GM12891 (cell line): ENCODE data around the gene MAP3K9.

Source experiments
- DNase-seq: peaks from one replicate; pipeline ENCODE4 v3.0.0; 2011; ENCODE audit warnings: low spot score; ENCODE audit not compliant: insufficient read length
- FAIRE-seq: peaks from 2 replicates; lab custom pipeline; 2011; peaks lifted over from hg19 to GRCh38; lab: Jason Lieb, UNC
- PAX5 ChIP-seq: IDR thresholded peaks from 2 replicates; pipeline ENCODE4 v1.6.1; 2011; ENCODE audit warnings: low read length, moderate library complexity, mild to moderate bottlenecking; ENCODE audit not compliant: insufficient read depth, severe bottlenecking
- POLR2A ChIP-seq: IDR thresholded peaks from 2 replicates; pipeline ENCODE4 v1.6.1; 2011; ENCODE audit warnings: low read depth, low read length, control low read depth
- POLR2AphosphoS5 ChIP-seq: IDR thresholded peaks from 2 replicates; pipeline ENCODE4 v1.6.1; 2011; ENCODE audit warnings: low read depth, low read length, control low read depth
- POU2F2 ChIP-seq: IDR thresholded peaks from 2 replicates; pipeline ENCODE4 v1.6.1; 2011; ENCODE audit warnings: low read depth, mild to moderate bottlenecking, control low read depth, low read length, moderate library complexity
- SPI1 ChIP-seq: IDR thresholded peaks from 2 replicates; pipeline ENCODE4 v1.6.1; 2011; ENCODE audit warnings: low read depth, low read length, control low read depth
- TAF1 ChIP-seq: IDR thresholded peaks from 2 replicates; pipeline ENCODE4 v1.6.1; 2011; ENCODE audit warnings: low read depth, low read length, control low read depth

MAP3K9 gene

DNA sequence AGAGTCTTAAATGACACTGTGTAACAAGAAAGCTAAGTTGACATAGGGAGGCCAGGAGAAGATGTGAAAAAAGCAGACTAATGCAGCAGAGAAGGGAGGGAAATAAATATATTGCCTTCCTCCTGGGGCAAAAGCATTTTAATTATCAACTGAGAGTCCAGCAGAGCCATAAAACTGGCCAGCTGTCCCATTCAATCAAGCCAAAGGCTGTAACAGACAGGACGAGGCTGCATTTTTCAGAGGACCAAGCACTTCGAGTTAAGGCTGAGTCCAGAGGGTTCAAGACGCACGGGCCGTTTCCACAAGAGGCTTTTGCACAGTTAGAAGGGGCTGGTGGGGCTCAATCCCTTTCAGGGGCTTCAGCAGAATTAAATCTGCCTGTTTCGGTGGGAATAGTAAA is 20.4 kb downstream of the MAP3K9 start:
- FAIRE-seq (no peak), DNase-seq (no peak)
- TF ChIP-seq POLR2AphosphoS5 (no peak), PAX5 (no peak), TAF1 (no peak), POLR2A (no peak), SPI1 (no peak), POU2F2 (no peak)

- TF ChIP-seq POLR2AphosphoS5: no peak
- TF ChIP-seq POLR2A: no peak
- no peak for TF ChIP-seq SPI1
- no peak for TF ChIP-seq TAF1
- TF ChIP-seq POU2F2: no peak
- no peak for TF ChIP-seq PAX5
- DNase-seq (no peak), FAIRE-seq (peak; percentile 72)
Observed at GRCh38 chr14:70785556-70785955, 23.8 kb downstream of the MAP3K9 start.

DNA sequence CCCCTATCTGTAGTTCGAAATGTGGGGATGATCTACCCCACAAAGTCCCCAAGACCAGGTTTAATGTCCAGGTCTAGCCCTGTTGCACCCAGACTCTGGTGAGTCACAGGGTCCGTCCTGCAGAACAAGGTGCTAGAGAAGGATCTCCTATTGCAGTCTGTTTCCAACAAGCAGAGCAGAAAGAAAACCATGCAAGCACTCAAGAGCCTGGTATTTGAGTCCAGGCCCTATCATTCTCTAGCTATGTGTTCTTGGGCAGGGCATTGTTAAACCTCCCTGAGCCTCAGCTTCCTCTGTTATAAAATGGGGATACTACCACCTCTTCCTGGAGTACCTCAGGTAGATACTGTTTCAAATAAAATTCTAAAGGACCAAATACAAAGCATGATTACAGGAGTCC is 24.4 kb downstream of the MAP3K9 start:
- FAIRE-seq (no peak), DNase-seq (no peak)
- no peak for TF ChIP-seq POLR2A
- TF ChIP-seq POU2F2: no peak
- no peak for TF ChIP-seq TAF1
- TF ChIP-seq PAX5: no peak
- no peak for TF ChIP-seq SPI1
- TF ChIP-seq POLR2AphosphoS5: no peak

DNA sequence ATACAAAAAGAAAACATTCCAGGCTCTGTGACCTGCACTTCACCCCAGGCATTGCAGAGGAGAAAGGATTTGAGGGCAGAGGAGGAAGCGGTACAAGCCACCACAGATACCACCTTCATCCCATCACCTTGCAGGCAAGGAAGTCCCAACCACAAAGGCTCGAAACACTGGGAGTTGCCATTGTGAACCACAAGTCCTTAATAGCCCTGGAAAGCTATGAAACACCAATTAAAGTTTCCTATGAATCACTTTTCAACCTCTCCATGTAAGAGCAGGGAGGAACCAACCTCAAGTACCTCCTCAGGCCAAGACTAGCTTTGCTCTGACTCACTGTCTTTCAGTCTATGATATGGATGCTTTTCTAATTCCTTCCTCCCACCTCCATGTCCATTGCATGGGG is 27.0 kb downstream of the MAP3K9 start:
- TF ChIP-seq POLR2A (no peak), POLR2AphosphoS5 (no peak), PAX5 (no peak), SPI1 (no peak), POU2F2 (no peak), TAF1 (no peak)
- DNase-seq (no peak), FAIRE-seq (no peak)

DNA sequence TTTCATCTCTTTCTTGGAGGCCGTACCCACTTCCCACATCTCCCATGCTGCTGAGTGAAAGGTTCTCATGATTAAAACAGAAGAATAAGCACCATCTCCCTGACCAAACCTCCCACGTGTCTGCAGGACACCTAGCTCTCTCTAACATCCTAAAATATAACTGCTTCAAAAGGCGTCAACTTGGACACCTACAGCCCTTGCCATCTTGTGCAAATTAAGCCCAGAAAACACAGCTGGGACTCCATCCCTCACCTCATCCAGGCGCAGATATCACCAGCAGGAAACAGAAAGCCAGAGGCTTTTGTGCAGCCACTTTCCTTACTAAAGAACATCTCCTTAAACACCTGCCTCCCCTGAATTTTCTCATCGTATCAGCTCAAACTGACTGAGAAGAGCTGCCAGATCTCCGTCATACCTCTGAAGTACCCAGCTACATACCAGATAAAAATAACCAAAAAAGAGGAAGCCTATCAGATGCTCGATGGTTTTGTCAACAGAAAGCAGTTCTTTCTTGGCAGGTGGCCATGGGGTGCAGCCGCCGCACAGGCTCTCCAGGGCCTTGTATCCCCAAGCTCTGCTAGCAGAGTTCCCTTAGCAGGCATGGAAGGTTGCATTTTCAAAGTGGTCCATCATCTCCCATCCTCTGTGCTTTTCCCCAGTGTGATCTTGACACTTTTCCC is 28.8 kb downstream of the MAP3K9 start:
- DNase-seq (no peak), FAIRE-seq (no peak)
- TF ChIP-seq POU2F2 (no peak), SPI1 (peak; percentile 85)

DNA sequence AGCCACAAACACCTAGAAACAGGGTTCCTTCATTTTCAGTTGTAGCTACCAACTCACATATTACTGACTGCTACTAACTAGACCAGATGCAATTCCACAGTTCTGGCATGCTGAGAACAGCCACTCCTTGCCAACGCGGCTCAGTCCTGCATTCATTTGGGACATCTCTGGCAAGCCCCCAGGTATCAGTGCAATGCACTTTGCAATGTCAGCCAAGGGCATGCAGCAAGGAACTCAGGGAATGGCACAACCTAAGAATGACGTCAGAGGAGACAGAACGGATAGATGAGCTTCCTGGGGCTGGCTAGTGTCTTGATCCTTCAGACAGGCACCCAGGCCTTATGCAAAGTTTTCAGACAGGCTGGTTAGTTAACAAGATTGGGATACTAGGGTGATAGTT is 29.6 kb downstream of the MAP3K9 start:
- TF ChIP-seq TAF1 (no peak), POLR2A (no peak), POU2F2 (no peak)
- DNase-seq: no peak
- FAIRE-seq: peak; percentile 52

DNA sequence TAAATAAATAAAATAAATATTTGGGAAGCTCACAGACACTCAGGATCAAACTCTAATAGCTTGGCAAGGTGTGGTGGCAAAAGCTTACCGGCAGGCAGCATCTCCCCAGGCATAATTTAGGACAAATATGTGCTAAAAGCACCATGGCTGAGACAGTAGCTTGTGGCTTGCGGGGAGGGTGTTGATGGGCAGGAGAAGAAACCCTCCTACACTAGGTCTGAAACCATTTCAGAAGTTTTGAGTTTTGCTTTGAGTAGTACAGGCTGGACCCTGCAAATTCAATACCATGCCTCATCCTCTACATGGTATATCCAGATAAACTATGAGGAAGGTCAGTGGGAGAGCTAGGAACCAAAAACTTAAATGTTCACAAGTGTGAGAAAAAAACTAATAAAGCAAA is 33.1 kb downstream of the MAP3K9 start:
- FAIRE-seq (peak; percentile 35), DNase-seq (peak; percentile 50)
- TF ChIP-seq SPI1 (no peak), TAF1 (no peak), POU2F2 (no peak), PAX5 (no peak), POLR2AphosphoS5 (no peak), POLR2A (no peak)

DNA sequence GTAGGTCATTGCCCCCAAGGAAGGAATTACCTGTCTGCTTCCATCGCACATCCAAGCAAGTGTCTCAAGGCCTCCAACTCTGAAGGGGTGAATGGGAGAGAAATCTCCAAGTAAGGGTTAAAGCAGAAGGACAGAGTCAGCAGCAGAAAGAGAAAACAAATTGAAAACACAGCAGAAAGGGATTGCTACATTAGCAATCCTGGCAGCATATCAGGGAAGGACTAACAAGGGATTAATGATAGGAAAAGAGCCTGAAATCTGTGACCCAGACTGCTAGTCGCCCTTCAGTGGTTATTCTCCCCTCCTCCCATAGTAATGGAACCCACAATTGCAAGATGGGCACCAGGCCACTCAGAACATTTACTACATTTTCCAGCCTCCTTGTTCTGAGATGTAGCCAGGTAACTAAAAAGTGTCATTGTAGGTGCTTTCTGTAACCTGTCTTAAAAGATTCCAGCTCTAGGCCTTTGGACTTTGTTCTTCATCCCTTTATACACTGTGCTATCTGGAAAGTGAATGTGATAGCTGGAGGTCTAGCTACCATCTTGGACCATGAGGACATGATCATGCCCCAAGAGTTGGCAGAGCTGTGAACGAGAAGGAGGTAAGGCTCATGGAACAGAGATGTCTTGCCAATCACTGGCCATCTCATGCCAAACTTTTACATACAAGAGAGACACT is 36.0 kb downstream of the MAP3K9 start:
- DNase-seq (no peak), FAIRE-seq (no peak)
- TF ChIP-seq PAX5 (no peak), TAF1 (no peak), POU2F2 (no peak), SPI1 (no peak), POLR2A (no peak), POLR2AphosphoS5 (no peak)

DNA sequence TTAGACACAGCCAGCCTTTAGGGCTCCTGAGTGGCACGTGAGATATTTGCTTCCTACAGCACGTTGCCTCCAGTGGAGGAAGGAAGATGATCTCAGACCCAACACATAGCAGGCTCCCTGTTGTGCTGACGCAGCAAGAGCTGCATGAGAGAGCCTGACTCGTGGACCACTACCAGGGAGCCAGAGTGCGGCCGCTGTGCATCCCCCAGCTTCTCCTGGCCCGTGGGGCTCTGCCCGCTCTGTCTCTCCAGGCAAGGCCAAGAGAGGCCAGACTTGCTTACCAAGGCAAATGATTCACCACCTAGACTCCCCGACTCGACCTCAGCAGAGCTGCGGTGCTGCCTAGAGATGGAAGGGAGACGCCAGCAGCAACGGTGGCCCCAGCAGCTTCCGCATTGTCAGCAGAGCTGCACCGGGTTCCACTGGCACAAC is 37.5 kb downstream of the MAP3K9 start:
- TF ChIP-seq TAF1 (no peak), POLR2A (no peak), PAX5 (no peak), POLR2AphosphoS5 (no peak), SPI1 (no peak), POU2F2 (no peak)
- DNase-seq (no peak), FAIRE-seq (no peak)

DNA sequence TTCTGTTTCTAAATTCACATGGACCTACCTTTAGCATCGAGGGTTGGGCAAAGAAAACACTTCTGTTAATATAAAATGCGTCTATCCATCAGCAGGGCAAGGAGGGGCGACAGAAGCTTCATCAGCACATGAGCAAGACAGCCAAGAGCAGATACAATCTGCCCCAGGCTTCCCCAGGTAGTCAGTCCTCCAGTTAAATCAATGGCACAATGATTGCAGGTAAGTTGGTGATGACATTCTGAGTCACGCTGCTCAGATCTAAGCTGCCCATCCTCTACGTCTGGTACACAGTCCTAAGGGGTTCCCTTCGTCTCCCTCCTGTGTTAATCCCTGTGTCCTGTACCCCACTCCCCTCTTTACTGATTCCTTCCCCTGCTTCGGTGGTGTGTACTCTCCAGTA is 38.8 kb downstream of the MAP3K9 start:
- TF ChIP-seq SPI1: no peak
- TF ChIP-seq PAX5: no peak
- no peak for TF ChIP-seq POLR2AphosphoS5
- TF ChIP-seq POU2F2: no peak
- DNase-seq (no peak), FAIRE-seq (no peak)
